K562 (cell line): ENCODE results near the gene ATIC. TPM values are rescaled to one million over a fixed set of nuclear protein-coding genes. Genes with fewer than 3 reads are reported as not detected.

Experiments used
- CEBPB ChIP-seq: fragments of 450-650 bp; IDR thresholded peaks from 2 replicates; pipeline ENCODE4 v1.6.1; 2016; ENCODE audit warnings: missing genetic modification characterization, missing compliant biosample characterization
- DMBX1 ChIP-seq: fragments of 250-450 bp; sonication (Bioruptor Pico); IDR thresholded peaks from 2 replicates; pipeline ENCODE4 v1.8.0; 2022; ENCODE audit warnings: inconsistent platforms, mild to moderate bottlenecking, moderate library complexity, borderline replicate concordance
- GTF2F1 ChIP-seq: IDR thresholded peaks from 2 replicates; pipeline ENCODE4 v1.6.1; 2011; ENCODE audit warnings: low read depth, low read length, improper control_type of control experiment
- KDM4B ChIP-seq, 2 experiments: fragments of 450-650 bp in 1 of 2; sonication (generic) in 1 of 2; IDR thresholded peaks; 2 replicates each; pipeline ENCODE4 v1.6.1; 2016 to 2017; ENCODE audit warnings: borderline replicate concordance in 2 of 2, antibody characterized with exemption in 1 of 2, low read depth in 1 of 2, mild to moderate bottlenecking in 1 of 2
- MAFG ChIP-seq: fragments of 450-650 bp; conservative IDR thresholded peaks from 2 replicates; pipeline ENCODE4 v1.6.1; 2016; ENCODE audit warnings: missing genetic modification characterization, missing compliant biosample characterization
- MCM2 ChIP-seq: fragments of 450-650 bp; IDR thresholded peaks from 2 replicates; pipeline ENCODE4 v1.6.1; 2017; ENCODE audit warnings: low read depth, mild to moderate bottlenecking
- NFYB ChIP-seq: IDR thresholded peaks from 2 replicates; pipeline ENCODE4 v1.6.1; 2011; ENCODE audit warnings: mild to moderate bottlenecking, moderate library complexity; ENCODE audit not compliant: insufficient read length; ENCODE audit errors: extremely low read depth
- PTBP1 ChIP-seq: fragments of 200-400 bp; formaldehyde crosslinking; IDR thresholded peaks from 2 replicates; pipeline ENCODE4 v1.6.1; 2017; ENCODE audit warnings: low read depth, low read length
- SMAD1 ChIP-seq: fragments of 150-350 bp; IDR thresholded peaks from 2 replicates; pipeline ENCODE4 v1.6.1; 2014; ENCODE audit warnings: low read length, low read depth; ENCODE audit not compliant: partially characterized antibody
- ZFPM2 ChIP-seq: fragments of 250-450 bp; sonication (Bioruptor Pico); IDR thresholded peaks from 2 replicates; pipeline ENCODE4 v1.5.1; 2022; ENCODE audit warnings: mild to moderate bottlenecking
- ZNF444 ChIP-seq: fragments of 250-450 bp; sonication (Bioruptor Pico); IDR thresholded peaks from 2 replicates; pipeline ENCODE4 v1.4.0; 2020; ENCODE audit warnings: mild to moderate bottlenecking, moderate library complexity
- ZNF584 ChIP-seq: fragments of 200-800 bp; sonication (Bioruptor generic); IDR thresholded peaks from 2 replicates; pipeline ENCODE4 v1.6.1; 2016; ENCODE audit warnings: low read depth, mild to moderate bottlenecking, missing genetic modification characterization, missing compliant biosample characterization
- polyA plus RNA-seq, 8 experiments: library from polyadenylated mRNA; depleted of rRNA in 4 of 8; stranded (reverse) in 5 of 8; unstranded in 3 of 8; fragments of >200 nt; fragmentation: Nextera tagmentation in 2 of 8; fragmentation: Illumina TruSeq in 1 of 8; extraction: Ambion mirVana in 2 of 8; extraction: Trizol in 1 of 8; gene quantifications; 2 replicates each; pipeline versions ENCODE4 v1.2.1 to v1.2.3, GENCODE V29; 2011 to 2014; ENCODE audit warnings: inconsistent platforms in 1 of 8, missing spikeins in 1 of 8
- total RNA-seq, 7 experiments: library from RNA; depleted of rRNA in 6 of 7; stranded (reverse); fragments of >200 nt in 6 of 7; fragmentation: Illumina TruSeq in 2 of 7; extraction: Trizol in 2 of 7; gene quantifications; 2 replicates each; pipeline versions ENCODE4 v1.2.1 to v1.2.3, GENCODE V29; 2011 to 2021; ENCODE audit warnings: low replicate concordance in 1 of 7
- TF ChIP-seq, protein P1 (sequence below): sonication (generic); formaldehyde crosslinking; IDR thresholded peaks from 2 replicates; pipeline ENCODE4 v1.8.0; 2023; ENCODE audit warnings: mild to moderate bottlenecking, missing genetic modification reagents
- TF ChIP-seq, protein P2 (sequence below): fragments of 450-650 bp; IDR thresholded peaks from 2 replicates; pipeline ENCODE4 v1.6.1; 2016; ENCODE audit warnings: low read depth
- TF ChIP-seq, protein P3 (sequence below), 2 experiments: fragments of 450-650 bp in 1 of 2; IDR thresholded peaks; 2 replicates each; pipeline ENCODE4 v1.6.1; 2011 to 2017; ENCODE audit warnings: low read depth in 2 of 2, antibody characterized with exemption in 1 of 2, borderline replicate concordance in 1 of 2, low read length in 1 of 2, mild to moderate bottlenecking in 1 of 2, mixed read lengths in 1 of 2; ENCODE audit not compliant: control insufficient read depth in 1 of 2

ATIC gene
- total and polyA plus RNA-seq, 9 of the 15 experiments (the other 6 are each of a cell fraction or from before 2014, with no cell fraction given): 45.6 to 480 (median 212) TPM

DNA sequence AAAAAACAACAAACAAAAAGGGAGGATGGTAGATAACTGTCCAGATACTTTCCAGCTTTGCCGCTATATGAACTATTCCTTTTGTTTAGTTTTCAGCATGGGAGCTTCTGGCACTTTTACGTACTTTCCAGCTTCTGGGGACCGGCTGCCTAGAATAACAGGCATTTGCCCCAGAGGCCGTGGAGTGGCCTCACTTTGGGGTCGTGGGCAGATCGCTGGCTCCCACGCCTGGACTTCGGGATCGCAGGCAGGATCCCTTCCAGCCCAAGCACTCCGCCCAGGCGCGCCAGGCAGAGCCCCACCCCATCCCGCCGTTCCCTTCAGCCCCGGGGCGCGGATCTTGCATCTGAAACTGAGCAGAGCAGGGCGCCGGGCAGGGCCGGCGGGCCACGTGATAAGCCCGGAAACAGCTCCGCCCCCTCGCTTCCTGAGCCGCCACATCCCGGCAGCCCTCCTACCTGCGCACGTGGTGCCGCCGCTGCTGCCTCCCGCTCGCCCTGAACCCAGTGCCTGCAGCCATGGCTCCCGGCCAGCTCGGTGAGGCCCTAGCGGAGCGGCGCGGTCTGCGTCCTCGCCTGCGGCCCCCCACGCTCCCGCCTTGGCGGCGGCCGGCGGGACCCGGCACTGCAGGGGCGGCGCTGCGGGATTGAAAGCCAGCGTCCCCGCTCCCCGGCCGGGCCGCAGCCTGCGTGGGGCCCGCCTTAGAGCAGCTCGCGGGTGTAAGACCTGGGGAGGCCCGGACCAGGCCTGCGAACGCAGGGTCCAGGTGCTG, at the start of gene ATIC (continued):
- TF ChIP-seq, protein P1, sequence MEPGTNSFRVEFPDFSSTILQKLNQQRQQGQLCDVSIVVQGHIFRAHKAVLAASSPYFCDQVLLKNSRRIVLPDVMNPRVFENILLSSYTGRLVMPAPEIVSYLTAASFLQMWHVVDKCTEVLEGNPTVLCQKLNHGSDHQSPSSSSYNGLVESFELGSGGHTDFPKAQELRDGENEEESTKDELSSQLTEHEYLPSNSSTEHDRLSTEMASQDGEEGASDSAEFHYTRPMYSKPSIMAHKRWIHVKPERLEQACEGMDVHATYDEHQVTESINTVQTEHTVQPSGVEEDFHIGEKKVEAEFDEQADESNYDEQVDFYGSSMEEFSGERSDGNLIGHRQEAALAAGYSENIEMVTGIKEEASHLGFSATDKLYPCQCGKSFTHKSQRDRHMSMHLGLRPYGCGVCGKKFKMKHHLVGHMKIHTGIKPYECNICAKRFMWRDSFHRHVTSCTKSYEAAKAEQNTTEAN (CRISPR knock-in tag): no peak
- TF ChIP-seq ZNF584 (CRISPR knock-in tag): no peak
- TF ChIP-seq ZFPM2 (CRISPR knock-in tag): no peak
- no peak for TF ChIP-seq MAFG (tag)
- TF ChIP-seq ZNF444: no peak
- TF ChIP-seq, protein P2, sequence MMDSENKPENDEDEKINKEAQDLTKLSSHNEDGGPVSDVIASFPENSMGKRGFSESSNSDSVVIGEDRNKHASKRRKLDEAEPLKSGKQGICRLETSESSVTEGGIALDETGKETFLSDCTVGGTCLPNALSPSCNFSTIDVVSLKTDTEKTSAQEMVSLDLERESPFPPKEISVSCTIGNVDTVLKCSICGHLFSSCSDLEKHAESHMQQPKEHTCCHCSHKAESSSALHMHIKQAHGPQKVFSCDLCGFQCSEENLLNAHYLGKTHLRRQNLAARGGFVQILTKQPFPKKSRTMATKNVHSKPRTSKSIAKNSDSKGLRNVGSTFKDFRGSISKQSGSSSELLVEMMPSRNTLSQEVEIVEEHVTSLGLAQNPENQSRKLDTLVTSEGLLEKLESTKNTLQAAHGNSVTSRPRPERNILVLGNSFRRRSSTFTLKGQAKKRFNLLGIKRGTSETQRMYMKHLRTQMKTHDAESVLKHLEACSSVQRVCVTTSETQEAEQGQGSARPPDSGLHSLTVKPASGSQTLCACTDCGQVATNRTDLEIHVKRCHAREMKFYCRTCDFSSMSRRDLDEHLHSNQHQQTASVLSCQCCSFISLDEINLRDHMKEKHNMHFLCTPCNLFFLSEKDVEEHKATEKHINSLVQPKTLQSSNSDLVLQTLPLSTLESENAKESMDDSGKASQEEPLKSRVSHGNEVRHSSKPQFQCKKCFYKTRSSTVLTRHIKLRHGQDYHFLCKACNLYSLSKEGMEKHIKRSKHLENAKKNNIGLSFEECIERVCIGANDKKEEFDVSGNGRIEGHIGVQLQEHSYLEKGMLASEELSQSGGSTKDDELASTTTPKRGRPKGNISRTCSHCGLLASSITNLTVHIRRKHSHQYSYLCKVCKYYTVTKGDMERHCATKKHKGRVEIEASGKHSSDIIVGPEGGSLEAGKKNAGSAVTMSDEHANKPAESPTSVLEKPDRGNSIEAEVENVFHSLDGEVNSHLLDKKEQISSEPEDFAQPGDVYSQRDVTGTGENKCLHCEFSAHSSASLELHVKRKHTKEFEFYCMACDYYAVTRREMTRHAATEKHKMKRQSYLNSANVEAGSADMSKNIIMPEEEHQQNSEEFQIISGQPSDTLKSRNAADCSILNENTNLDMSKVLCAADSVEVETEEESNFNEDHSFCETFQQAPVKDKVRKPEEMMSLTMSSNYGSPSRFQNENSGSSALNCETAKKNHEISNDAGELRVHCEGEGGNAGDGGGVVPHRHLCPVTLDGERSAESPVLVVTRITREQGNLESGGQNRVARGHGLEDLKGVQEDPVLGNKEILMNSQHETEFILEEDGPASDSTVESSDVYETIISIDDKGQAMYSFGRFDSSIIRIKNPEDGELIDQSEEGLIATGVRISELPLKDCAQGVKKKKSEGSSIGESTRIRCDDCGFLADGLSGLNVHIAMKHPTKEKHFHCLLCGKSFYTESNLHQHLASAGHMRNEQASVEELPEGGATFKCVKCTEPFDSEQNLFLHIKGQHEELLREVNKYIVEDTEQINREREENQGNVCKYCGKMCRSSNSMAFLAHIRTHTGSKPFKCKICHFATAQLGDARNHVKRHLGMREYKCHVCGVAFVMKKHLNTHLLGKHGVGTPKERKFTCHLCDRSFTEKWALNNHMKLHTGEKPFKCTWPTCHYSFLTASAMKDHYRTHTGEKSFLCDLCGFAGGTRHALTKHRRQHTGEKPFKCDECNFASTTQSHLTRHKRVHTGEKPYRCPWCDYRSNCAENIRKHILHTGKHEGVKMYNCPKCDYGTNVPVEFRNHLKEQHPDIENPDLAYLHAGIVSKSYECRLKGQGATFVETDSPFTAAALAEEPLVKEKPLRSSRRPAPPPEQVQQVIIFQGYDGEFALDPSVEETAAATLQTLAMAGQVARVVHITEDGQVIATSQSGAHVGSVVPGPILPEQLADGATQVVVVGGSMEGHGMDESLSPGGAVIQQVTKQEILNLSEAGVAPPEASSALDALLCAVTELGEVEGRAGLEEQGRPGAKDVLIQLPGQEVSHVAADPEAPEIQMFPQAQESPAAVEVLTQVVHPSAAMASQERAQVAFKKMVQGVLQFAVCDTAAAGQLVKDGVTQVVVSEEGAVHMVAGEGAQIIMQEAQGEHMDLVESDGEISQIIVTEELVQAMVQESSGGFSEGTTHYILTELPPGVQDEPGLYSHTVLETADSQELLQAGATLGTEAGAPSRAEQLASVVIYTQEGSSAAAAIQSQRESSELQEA: no peak
- 0 out of 4 replicates have a peak, but pooled peaks of 1 of the 2 experiments have one; percentile 60 for TF ChIP-seq KDM4B (IDR thresholded peaks at IDR 0.05; ENCODE audit: borderline replicate concordance in 2 of 2, low read depth in 1 of 2)
- no peak for TF ChIP-seq CEBPB
- no peak for TF ChIP-seq DMBX1 (CRISPR knock-in tag)
- no peak for TF ChIP-seq NFYB
- no peak for TF ChIP-seq PTBP1
- no peak for TF ChIP-seq SMAD1
- no peak for TF ChIP-seq MCM2
- TF ChIP-seq, protein P3, sequence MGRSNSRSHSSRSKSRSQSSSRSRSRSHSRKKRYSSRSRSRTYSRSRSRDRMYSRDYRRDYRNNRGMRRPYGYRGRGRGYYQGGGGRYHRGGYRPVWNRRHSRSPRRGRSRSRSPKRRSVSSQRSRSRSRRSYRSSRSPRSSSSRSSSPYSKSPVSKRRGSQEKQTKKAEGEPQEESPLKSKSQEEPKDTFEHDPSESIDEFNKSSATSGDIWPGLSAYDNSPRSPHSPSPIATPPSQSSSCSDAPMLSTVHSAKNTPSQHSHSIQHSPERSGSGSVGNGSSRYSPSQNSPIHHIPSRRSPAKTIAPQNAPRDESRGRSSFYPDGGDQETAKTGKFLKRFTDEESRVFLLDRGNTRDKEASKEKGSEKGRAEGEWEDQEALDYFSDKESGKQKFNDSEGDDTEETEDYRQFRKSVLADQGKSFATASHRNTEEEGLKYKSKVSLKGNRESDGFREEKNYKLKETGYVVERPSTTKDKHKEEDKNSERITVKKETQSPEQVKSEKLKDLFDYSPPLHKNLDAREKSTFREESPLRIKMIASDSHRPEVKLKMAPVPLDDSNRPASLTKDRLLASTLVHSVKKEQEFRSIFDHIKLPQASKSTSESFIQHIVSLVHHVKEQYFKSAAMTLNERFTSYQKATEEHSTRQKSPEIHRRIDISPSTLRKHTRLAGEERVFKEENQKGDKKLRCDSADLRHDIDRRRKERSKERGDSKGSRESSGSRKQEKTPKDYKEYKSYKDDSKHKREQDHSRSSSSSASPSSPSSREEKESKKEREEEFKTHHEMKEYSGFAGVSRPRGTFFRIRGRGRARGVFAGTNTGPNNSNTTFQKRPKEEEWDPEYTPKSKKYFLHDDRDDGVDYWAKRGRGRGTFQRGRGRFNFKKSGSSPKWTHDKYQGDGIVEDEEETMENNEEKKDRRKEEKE (IDR thresholded peaks at IDR 0.05; ENCODE audit: borderline replicate concordance in 1 of 2, control insufficient read depth in 1 of 2, low read depth in 2 of 2, low read length in 1 of 2): no peak
- no peak for TF ChIP-seq GTF2F1
